GM12874 (cell line): ENCODE results near the gene TAP2.
A peak's percentile ranks its signal among the peaks of the same experiment; 100 is the strongest.

Experiments used
- TF ChIP-seq, protein P1 (sequence below): IDR thresholded peaks from 2 replicates; pipeline ENCODE4 v1.5.1; 2011; ENCODE audit warnings: low read depth, mild to moderate bottlenecking, control low read depth, low read length, moderate library complexity; ENCODE audit not compliant: insufficient read depth

TAP2 gene

DNA sequence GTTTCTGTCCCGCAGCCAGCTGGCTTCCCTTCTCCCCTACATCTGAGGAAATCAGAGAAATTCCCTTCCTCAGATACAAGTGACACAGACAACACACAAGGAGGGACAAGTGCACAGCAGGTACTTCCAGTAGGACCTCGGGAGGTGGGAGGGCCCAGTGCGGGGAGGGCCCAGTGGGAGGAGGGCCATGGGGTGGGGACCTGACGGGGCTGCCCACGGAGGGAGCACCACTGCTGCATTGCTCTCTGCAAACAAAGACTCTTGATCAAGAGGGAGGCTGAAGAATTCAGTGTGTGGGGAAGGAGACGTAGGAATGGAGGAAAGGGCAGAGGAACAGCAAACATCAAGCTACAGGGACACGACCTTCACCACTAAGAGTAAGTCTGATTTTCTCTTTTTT lies 9.0 kb downstream of the TAP2 start:
- TF ChIP-seq, protein P1, sequence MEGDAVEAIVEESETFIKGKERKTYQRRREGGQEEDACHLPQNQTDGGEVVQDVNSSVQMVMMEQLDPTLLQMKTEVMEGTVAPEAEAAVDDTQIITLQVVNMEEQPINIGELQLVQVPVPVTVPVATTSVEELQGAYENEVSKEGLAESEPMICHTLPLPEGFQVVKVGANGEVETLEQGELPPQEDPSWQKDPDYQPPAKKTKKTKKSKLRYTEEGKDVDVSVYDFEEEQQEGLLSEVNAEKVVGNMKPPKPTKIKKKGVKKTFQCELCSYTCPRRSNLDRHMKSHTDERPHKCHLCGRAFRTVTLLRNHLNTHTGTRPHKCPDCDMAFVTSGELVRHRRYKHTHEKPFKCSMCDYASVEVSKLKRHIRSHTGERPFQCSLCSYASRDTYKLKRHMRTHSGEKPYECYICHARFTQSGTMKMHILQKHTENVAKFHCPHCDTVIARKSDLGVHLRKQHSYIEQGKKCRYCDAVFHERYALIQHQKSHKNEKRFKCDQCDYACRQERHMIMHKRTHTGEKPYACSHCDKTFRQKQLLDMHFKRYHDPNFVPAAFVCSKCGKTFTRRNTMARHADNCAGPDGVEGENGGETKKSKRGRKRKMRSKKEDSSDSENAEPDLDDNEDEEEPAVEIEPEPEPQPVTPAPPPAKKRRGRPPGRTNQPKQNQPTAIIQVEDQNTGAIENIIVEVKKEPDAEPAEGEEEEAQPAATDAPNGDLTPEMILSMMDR, result no peak

DNA sequence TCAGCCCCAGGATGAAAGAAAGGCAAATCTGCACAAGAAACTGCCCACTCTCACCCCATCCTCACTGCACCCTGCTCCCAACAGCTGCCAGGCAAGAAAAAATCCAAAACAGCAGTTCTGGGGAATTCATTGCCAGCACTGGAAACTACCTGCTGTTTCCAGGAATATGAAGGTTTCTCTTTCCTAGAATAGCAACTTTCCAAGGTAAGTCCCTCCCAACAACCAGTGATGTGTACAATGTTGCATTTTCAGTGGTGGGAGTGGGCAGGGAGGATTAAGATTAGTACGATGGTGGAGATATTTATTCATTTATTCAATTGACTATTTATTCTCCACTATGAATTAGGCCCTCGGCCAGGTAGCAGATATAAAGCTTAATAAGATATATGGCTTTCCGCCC lies 11.5 kb downstream of the TAP2 start:
- TF ChIP-seq, protein P1, result no peak

DNA sequence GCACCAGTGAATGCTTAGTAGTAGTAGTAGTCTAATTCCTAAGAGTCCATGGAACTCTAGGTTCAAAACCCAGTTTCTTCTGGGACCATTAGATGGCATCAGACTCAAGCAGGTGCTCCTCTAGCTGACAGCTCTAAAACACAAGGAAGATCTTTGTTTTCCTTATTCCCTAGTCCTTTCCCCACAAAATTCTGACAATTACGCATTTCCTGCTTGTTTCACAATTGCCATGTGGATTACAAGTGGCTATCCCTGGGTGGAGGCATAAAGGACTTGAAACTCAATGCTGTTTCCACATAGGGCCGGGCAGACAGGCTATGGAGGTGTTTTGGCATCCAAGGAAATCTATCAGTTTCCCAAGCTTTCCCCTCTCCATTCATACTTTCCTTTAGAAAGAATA lies 12.6 kb downstream of the TAP2 start:
- TF ChIP-seq, protein P1, result 0 out of 2 replicates have a peak, but pooled peaks have one; percentile 7

DNA sequence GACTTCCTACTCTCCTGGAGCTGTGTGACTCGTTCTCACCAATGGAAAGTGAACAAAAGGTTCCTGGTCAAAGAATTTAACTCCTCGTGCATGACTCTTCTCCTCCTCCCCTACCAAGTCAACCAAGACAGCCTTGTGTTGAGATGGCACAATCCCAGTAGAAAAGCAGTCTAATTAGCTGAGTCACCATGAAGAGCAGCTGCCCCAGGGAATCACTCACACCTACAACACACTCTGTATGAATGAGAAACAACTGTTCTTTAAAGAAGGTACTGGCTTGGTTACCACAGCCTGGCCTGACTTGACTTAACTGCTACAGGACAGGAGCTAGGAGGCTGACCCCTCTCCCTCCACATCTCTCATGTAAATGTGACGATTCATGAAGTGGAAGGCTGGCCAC lies 18.8 kb downstream of the TAP2 start:
- TF ChIP-seq, protein P1, result no peak

DNA sequence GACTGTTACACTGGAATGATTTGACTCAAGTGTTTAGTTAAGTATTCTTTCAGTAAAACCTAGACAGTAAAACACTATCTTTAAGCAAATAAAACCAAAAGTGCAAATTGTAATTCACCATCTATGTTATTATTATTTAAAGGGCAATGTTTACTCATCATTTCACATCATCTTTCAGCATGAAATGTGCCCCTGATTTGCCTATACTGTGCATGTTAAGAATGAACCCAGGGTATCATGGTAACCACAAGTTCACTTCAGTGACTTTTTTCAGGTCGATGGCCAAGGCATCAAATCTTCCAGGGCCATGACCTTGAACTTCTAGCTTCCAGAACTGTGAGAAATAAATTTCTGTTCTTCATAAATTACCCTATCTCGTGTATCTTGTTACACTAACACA lies 19.7 kb downstream of the TAP2 start:
- TF ChIP-seq, protein P1, result no peak

DNA sequence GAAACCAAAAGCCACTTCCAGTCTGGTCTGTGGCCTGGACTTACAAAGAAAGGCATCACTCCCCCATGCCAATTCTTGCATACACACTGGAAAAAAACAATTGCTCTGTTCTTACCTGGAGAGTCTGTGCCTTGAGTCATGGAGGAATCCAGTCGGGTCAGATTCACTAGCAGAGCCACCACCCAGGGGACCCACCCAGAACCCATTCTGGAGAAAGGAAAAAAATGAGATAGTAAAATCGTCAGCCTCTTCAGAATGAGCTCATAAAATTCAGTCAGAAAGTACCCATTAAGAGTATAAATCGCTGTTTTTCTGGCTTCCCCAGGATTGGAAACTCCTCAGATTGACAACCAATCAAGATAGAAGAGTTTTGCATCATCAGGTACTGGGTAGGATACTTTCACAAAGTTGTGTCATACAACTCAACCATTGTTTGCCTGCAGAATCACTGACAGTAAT lies 21.8 kb downstream of the TAP2 start, which contains the start of gene HLA-DOB:
HLA-DOB (minus strand) TSS at position 257 of the 459 bp plus-strand sequence; CDS start at position 206, 51 bp downstream.
- TF ChIP-seq, protein P1, result no peak

DNA sequence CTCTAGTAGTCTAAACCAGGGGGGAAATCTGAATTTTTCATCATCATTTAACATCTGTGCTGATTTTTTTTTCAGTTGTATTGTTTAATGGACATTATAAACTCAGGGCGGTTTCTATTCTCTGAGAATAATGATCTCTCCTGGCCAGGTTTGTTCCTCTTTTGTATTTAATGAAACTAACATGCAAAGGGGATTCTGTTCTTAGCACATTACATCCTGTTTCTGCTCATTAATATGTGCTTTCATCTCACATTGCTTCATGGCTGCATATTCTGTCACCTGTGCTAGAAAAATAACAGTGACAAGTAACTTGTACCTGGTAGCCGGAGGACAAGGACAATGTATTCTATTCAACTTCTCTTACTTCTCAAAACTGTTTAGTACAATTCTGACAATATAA lies 22.5 kb downstream of the TAP2 start:
- TF ChIP-seq, protein P1, result no peak
